Astrocyte of the cerebellum (primary cell): ENCODE data around the gene SPRY4.
"Not testable (repeated sequence)": the region's sequence is repeated elsewhere in the genome, so short reads cannot be mapped to it uniquely, and the experiment has no call there.

Experiments used
- DNase-seq: peaks from one replicate; pipeline ENCODE4 v3.0.0-alpha.2; 2011; ENCODE audit warnings: low read depth
- H3K4me3 ChIP-seq: 2 replicates; pipeline ENCODE4 v1.5.1; 2011; ENCODE audit warnings: mild to moderate bottlenecking, low read depth, low read length, moderate library complexity
- in situ Hi-C: cut with HindIII; loops from 2 replicates; pipeline ENCODE4 v1.10.0; 2017; ENCODE audit warnings: low sequenced_read_pairs
- TF ChIP-seq, protein P1 (sequence below): IDR thresholded peaks from 2 replicates; pipeline ENCODE4 v1.5.1; 2012; ENCODE audit warnings: low read length, low read depth, moderate library complexity, mild to moderate bottlenecking; ENCODE audit errors: missing control alignments

SPRY4 gene

DNA sequence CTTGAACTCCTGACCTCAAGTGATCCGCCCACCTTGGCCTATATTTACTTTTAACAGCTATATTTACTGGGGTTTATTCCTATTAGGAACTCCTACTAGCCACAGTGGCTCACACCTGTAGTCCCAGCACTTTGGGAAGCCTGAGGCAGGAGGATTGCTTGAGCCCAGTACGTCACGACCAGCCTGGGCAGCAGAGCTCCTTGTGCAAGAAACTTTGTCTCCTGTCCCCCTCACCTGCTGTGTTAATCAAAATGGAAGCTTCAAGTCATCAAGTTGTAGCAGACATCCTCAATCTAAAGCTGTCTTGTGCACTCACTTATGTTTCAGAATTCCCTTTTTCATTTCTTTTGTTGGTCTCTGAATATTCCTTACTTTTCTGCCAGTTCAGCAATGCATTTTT is 15.0 kb upstream of the SPRY4 start:
- H3K4me3 ChIP-seq: no peak overlapping the region
- TF ChIP-seq, protein P1, sequence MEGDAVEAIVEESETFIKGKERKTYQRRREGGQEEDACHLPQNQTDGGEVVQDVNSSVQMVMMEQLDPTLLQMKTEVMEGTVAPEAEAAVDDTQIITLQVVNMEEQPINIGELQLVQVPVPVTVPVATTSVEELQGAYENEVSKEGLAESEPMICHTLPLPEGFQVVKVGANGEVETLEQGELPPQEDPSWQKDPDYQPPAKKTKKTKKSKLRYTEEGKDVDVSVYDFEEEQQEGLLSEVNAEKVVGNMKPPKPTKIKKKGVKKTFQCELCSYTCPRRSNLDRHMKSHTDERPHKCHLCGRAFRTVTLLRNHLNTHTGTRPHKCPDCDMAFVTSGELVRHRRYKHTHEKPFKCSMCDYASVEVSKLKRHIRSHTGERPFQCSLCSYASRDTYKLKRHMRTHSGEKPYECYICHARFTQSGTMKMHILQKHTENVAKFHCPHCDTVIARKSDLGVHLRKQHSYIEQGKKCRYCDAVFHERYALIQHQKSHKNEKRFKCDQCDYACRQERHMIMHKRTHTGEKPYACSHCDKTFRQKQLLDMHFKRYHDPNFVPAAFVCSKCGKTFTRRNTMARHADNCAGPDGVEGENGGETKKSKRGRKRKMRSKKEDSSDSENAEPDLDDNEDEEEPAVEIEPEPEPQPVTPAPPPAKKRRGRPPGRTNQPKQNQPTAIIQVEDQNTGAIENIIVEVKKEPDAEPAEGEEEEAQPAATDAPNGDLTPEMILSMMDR: no peak
- in situ Hi-C loops: no loop called here
- DNase-seq: no peak

DNA sequence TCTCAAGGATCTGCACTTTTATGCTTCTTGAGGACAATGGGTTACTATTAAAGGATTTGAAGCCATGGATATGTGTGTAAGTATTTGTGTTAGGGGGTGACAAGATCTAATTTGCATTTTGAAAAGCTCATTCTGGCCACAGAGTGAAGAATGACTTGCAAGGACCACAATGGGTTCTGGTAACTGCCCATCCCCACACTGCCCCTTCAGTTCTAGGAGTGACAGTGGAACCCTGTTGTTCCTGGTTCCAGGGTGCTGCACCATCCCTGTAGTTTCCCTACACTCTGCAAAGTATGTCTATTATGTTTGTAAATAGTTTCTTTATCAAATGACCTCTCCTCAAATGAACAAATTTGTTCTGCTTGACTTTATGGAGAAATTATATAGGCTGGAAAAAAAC is 9.7 kb upstream of the SPRY4 start:
- in situ Hi-C loops: no loop called here
- TF ChIP-seq, protein P1: no peak
- H3K4me3 ChIP-seq: no peak overlapping the region
- no peak for DNase-seq

DNA sequence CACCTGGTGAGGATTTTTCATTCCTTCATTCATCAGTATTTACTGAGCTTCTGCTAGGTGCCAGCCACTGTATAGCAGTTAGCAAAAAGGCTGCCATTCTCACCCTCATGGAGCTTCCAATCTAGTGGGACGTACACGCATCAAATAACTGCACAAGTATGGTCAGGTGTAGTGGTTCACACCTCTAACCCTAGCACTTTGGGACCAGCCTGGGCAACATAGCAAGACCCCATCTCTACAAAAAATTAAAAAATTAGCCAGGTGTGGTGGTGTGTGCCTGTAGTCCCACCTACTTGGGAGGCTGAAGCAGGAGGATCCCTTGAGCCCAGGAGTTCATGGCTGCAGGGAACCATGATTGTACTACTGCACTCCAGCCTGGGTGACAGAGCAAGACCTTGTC is 8.9 kb upstream of the SPRY4 start:
- H3K4me3 ChIP-seq, DNase-seq, in situ Hi-C loops: not testable (repeated sequence)

DNA sequence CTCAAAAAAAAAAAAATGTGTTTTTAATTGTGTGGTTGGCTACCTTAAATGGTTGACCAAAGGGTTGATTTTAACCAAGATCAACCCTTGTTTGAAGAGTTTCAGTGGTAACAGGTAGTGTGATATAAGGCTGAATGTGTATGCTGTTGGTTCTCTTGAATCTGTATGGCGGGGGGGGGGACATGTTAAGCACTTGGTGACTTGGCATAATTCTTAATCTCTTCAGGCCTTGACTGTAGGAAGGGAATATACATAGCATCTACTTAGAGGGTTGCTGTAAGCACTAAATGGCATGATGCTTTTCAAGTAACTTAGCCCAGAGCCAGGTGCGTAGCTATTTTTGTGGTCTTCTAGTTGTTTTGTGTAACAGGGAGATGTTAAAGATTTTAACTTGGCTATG is 5.6 kb upstream of the SPRY4 start:
- in situ Hi-C loops: no loop called here
- TF ChIP-seq, protein P1: no peak
- H3K4me3 ChIP-seq: no peak overlapping the region
- no peak for DNase-seq

DNA sequence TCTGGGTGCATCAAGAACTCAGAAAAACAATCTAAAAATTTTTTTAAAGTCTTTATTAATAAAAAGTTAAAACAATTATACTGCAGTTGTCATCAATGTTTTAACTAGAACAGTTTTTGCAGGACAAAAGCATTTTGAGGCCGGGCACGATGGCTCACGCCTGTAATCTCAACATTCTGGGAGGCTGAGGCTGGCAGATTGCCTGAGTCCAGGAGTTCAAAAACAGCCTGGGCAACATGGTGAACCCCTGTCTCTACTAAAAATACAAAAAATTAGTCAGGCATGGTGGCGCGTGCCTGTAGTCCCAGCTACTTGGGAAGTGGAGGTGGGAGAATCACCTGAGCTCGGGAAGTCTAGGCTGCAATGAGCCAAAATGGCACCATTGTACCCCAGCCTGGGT is 5.2 kb upstream of the SPRY4 start:
- TF ChIP-seq, protein P1: no peak
- in situ Hi-C loops: no loop called here
- H3K4me3 ChIP-seq: no peak overlapping the region
- no peak for DNase-seq

DNA sequence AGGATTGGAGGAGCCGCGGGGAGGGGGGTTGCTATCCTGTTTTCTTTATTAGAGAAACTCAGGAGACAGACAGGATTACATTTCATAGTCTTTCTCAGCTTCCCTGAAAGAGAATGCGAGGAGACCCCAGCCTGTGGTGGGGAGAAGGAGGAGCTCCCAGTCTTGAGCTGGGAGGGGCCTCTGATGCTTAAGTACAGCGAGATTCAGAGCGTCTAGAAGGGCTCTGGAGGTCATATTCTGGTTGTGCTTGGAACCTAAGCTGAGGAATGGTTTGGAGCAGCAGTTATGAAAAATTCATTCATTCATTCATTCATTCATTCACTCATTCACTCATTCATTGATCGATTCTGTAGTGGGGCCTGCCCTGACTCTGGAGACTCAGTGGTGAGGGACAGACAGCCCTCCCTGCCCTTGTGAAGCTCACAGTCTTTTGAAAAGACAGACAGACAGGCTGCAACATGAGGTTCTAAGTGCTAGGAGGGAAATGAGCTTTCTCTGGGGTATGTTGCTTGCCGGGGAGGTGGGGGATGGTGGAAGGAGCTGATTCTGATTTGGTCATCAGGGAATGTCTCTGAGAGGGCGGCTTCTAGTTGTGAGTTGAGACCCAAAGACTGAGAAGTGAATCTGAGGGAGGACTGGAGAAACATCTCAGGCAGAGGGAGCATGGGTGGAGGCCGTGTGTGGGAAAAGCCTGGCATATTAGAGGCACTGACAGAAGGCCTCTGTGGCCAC is 2.5 kb upstream of the SPRY4 start:
- H3K4me3 ChIP-seq: no peak overlapping the region

DNA sequence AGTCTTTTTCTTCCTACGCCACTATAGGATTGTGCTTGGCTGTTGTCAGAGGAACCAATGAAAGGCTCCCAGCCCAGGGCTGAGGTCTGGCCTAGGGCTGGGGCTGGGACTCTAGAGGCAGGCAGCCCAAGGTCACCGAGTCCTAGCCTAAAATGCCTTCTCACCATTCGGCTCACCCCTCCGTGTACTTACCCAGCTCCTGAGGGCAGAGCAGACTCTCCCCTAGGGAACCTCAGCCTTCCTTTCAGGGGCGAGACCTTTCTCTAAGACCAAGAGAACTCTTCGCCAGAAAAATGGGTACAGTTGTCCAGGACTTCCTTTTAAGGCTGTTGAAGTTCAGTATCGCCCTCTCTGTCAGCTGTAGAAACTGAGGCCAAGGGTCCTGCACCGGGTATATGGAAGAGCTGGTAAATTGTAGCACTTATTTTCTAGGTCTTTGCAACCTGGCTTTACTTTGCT is 1.7 kb upstream of the SPRY4 start:
- no peak for DNase-seq
- peak overlapping the region; percentile 78 for H3K4me3 ChIP-seq
- in situ Hi-C loops: no loop called here
- TF ChIP-seq, protein P1: no peak

More for the DNA sequence above, 2.5 kb upstream of the SPRY4 start:
- no peak for DNase-seq
- TF ChIP-seq, protein P1: no peak
- in situ Hi-C loops: no loop called here
